Germinal center (tissue), 1 donor: Measurements from ENCODE around the gene EDARADD.
"Not testable (repeated sequence)": the region's sequence is repeated elsewhere in the genome, so short reads cannot be mapped to it uniquely, and the experiment has no call there.

Source experiments
- DNase-seq: peaks from one replicate; pipeline ENCODE4 v3.0.0; 2012; ENCODE audit warnings: mixed read lengths, low spot score

EDARADD gene

DNA sequence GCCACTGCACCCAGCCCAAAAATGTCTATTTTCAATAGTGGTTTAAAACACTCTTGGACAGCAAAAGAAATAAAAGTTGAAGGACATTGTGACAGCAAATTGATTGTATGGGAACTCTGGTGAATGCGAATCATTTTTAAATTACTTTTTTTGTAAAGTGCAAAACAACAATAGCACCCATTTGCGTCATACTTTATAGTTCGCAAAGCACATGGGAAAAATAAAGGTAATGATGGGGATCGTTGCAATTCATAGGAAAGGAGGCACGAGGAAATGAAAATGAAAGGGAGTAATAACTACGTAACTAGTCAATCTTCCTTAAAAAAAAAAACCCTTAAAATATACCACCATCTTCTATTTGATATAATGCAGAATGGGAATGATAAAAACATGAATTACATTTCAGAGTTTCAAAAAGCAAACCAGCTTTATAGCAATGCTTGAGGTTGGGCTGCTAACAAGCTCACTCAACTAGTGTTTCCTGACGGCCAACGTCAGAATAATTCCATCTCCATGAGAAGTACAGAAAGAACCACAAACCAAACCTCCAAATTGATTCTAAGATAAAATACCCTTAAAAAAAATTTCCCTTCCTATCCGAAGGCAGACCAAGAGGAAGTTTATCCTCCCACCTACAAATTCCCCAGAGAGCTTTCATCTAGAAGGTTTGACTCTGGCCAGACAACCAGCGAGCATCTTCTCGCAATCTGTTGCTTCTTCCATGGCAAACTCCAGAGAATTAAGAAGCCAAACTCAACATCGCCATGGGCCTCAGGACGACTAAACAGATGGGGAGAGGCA is at the start of gene EDARADD:
Gene EDARADD (plus strand): TSS at position 606 of the 801 bp plus-strand sequence. CDS start 159 bp downstream, at position 765.
- no peak for DNase-seq

- DNase-seq: no peak
Observed at GRCh38 chr1:236345728-236346127, 48.4 kb upstream of the EDARADD start.

DNA sequence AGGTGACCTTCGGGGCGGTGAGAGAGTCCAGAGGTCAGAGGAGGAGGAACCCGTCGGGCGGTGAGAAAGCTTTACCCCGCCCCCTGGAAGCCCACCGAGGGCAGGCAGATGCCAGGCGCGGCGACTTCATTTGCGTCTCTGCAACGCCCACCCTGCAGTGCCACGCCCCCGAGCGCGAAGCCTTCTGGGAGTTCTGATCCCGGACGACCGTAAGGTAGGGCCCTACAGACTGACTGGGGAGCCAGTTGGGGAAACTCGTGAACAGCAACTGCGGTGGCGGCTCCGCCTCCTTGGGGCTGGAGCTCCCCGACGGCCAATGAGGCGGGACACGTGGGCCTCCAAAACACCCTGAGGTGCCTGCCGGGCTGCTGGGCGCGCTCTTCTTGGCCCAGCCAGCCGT is 46.0 kb upstream of the EDARADD start:
- no peak for DNase-seq

DNA sequence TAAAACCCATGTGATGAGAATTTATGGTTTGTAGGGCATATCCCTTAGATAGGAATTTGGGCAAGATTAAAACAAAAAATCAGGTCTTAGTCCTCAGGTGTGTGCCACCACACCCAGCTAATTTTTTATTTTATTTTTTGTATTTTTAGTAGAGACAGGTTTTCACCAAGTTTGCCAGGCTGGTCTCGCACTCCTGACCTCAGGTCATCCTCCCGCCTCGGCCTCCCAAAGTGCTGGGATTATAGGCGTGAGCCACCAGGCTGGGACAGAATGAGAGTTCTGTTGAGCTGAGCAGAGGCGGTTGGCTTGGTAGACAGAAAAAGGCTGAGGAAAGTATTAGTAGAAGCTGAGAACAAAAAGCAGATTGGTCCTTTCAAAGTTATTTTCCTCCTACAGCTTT is 43.8 kb upstream of the EDARADD start:
- DNase-seq: no peak

DNA sequence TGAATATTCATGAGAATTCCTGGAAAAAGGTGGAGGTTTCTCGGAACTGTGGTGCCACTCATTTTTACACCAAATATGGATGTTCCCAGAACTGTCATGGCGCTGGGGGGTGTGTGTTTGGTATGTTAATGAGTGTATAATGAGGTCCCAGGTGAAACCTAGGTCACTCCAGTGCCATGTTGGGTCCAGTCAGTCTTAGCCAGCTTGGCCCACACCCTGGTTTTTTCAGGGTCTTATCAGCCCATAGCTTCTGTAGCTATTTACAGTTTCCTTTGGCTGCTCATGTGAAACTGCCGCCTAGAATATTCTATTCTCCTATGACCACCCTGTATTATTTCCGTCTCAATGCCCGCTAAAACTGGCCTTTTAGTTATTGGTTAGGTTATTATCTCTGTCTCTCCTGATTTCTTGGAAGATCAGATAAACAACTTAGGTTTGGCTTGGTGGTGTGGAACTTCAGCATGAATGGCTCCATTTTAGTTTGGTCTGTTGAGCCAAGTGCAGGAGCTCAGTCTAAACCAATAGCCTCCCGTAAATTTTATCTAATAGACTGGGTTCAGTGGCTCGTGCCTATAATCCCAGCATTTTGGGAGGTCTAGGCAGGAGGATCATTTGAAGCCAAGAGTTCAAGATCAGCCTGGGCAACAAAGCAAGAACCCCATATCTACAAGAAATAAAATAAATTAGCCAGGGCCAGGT is 42.1 kb upstream of the EDARADD start:
- no peak for DNase-seq

GRCh38 chr1:236352747-236353146 is 41.3 kb upstream of the EDARADD start:
- not testable (repeated sequence) for DNase-seq

GRCh38 chr1:236353813-236354212 is 40.3 kb upstream of the EDARADD start:
- DNase-seq: no peak

- DNase-seq: no peak
Observed at GRCh38 chr1:236354330-236355147, 39.5 kb upstream of the EDARADD start.

- no peak for DNase-seq
Observed at GRCh38 chr1:236356141-236356540, 37.9 kb upstream of the EDARADD start.

GRCh38 chr1:236361909-236362590 is 32.0 kb upstream of the EDARADD start:
- DNase-seq: no peak

GRCh38 chr1:236363237-236363636 is 30.8 kb upstream of the EDARADD start:
- no peak for DNase-seq

DNA sequence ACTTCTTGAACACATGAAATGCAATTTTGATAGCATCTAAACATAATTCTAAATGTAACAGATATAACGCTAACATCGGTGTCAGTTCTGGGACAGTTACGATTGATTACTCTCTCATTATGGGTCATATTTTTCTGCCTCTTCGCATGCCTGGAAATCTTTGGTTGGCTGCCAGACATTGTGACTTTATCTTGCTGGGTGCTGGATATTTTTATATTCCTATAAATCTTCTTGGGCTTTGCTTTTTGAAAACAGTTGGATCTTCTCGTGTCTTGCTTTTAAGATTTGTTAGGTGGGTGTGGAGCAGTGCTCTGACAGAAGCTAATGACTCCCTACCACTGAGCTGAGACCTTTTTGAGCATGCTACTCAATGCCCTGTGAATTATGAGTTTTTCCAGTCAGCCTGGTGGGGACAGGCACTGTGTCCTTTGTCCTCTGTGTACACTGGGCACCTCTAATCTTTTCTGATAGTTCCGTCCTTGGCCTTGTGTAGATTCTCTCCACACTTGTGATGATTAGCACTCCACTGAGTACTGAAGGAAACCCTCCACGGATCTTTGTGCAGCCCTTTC is 28.0 kb upstream of the EDARADD start:
- DNase-seq: no peak

GRCh38 chr1:236366681-236367080 is 27.4 kb upstream of the EDARADD start:
- DNase-seq: not testable (repeated sequence)

DNA sequence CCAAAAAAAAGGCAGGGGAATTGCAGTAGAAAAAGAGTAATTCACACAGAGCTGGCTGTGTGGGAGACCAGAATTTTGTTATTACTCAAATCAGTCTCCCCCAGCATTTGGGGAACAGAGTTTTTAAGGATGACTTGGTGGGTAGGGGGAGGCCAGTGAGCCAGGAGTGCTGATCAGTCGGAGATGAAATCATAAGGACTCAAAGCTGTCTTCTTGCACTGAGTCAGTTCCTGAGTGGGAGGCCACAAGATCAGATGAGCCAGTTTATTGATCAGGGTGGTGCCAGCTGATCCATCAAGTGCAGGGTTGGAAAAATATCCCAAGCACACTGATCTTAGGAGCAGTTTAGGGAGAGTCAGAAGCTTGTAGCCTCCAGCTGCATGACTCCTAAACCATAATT is 23.7 kb upstream of the EDARADD start:
- no peak for DNase-seq

- no peak for DNase-seq
Observed at GRCh38 chr1:236371083-236371482, 23.0 kb upstream of the EDARADD start.

DNA sequence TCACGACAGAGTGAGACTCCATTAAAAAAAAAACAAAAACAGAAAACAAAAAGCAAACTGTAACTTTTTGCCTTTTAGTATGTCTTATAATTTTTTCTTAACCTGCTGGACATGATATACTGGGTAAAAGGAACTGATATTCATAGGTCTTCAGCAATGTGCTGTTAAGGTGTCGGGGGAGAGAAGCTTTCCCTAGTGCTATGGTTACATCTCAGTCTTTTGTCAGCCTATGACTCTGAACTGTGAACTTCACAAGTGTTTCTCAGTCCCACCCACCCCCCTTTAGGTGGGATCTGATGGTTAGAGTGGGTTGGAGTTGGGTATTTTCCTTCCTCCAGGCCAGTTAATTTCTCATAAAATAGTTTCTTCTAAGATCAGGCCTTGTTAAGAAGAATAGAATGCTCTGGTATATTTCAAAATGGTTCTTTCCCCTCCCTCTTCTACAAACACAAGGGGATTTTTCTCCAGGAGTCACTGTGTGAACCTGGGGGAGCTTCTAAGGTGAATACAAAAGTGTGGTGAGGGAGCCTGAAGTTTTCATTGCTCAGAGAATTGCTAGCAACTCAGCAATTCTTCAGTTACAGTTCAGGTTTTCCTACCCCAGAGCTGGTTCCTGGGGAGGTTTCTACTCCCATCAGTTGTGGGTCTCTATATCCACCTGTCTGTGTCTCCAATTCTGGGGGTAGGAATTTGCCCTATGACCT is 16.1 kb upstream of the EDARADD start:
- DNase-seq: no peak

DNA sequence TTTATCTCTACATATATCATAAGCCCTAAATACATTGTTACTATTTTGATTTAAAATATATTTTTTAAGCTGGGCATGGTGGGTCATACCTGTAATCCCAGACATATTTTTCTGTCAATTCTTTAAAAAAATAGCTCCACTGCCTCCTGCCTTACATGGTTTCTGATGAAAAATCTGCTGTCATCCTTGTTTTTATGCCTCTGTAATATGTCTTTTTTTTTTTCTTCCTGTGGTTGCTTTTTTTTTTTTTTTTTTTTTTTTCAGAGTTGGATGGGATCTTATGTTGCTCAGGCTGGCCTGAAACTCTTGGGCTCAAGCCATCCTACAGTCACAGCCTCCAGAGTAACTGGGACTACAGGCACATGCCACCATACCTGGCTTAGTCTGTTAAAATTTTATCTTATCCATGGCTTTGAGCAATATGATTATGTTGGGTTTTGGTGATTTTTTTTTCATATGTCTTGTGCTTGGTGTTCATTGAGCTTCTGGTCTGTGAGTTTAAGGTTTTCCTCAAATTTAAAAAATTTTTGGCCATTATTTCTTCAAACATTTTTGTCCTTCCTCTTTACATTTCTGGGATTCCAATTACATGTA is 12.4 kb upstream of the EDARADD start:
- DNase-seq: no peak

- DNase-seq: no peak
Observed at GRCh38 chr1:236388332-236388731, 5.8 kb upstream of the EDARADD start.

GRCh38 chr1:236389253-236389652 is 4.8 kb upstream of the EDARADD start:
- DNase-seq: no peak

- DNase-seq: no peak
Observed at GRCh38 chr1:236391008-236391407, 3.1 kb upstream of the EDARADD start.

DNA sequence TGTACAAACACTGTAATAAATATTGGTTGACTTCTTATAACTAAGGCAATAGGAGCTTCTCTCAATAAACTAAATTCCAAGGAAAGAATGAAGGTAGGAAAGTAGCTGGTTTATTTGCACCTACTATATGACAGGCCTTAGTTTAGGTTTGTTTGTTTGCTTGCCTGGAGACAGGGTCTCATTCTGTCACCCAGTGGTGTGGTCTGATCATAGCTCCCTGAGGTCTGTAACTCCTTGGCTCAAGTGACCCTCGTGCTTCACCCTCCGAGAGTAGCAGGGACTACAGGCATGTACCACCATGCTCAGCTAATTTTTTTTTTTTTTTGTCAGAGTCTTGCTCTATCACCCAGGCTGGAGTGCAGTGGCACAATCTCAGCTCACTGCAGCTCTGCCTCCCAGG is 1.9 kb upstream of the EDARADD start:
- no peak for DNase-seq
